Kidney (tissue), 14 donors: ENCODE data around the gene CCNY. TPM values are rescaled to one million over a fixed set of nuclear protein-coding genes. Genes with fewer than 3 reads are reported as not detected.
"Not testable (repeated sequence)": the region's sequence is repeated elsewhere in the genome, so short reads cannot be mapped to it uniquely, and the experiment has no call there.

Source experiments
- DNase-seq, 5 donors: peaks; one replicate each; pipeline ENCODE4 v3.0.0-alpha.2; 2013 to 2020
- FAIRE-seq: peaks from 2 replicates; lab custom pipeline; 2012; peaks lifted over from hg19 to GRCh38; lab: Jason Lieb, UNC
- H3K27ac ChIP-seq, 2 donors: one replicate each; pipeline ENCODE4 v1.7.0; 2013; ENCODE audit warnings: low read depth in 2 of 2, low read length in 2 of 2, inconsistent platforms in 1 of 2
- H3K27me3 ChIP-seq: one replicate; pipeline ENCODE4 v1.7.1; 2013; ENCODE audit warnings: low read length, inconsistent platforms; ENCODE audit not compliant: control insufficient read depth, insufficient read depth
- H3K36me3 ChIP-seq, 3 donors: one replicate each; pipeline versions ENCODE4 v1.7.0 to v1.7.1; 2013; ENCODE audit warnings: low read length in 3 of 3, control low read depth in 1 of 3, inconsistent platforms in 1 of 3; ENCODE audit not compliant: insufficient read depth in 3 of 3, control insufficient read depth in 2 of 3
- H3K4me1 ChIP-seq, 3 donors: one replicate each; pipeline versions ENCODE4 v1.7.0 to v1.7.1; 2013; ENCODE audit warnings: low read length in 3 of 3, inconsistent platforms in 1 of 3, low read depth in 1 of 3; ENCODE audit not compliant: control insufficient read depth in 2 of 3, insufficient read depth in 2 of 3
- H3K4me3 ChIP-seq, 3 donors: one replicate each; pipeline versions ENCODE4 v1.7.0 to v1.8.1; 2013; ENCODE audit warnings: low read length in 3 of 3, control low read depth in 1 of 3, inconsistent platforms in 1 of 3
- H3K9ac ChIP-seq, 3 donors: one replicate each; pipeline versions ENCODE4 v1.7.0 to v1.7.1; 2013; ENCODE audit warnings: low read length in 3 of 3, control low read depth in 1 of 3, inconsistent platforms in 1 of 3
- H3K9me3 ChIP-seq, 3 donors: one replicate each; pipeline versions ENCODE4 v1.7.0 to v1.7.1; 2013; ENCODE audit warnings: low read length in 3 of 3, control low read depth in 1 of 3, inconsistent platforms in 1 of 3; ENCODE audit not compliant: control insufficient read depth in 2 of 3, insufficient read depth in 1 of 3
- CTCF ChIP-seq: IDR thresholded peaks from 3 replicates; pipeline ENCODE4 v1.5.1; 2012; ENCODE audit warnings: mild to moderate bottlenecking, moderate library complexity, borderline replicate concordance; ENCODE audit not compliant: insufficient read depth; ENCODE audit errors: extremely low read depth
- intact Hi-C: fragments of 100-400 bp; cut with DNase I; formaldehyde crosslinking; loops from one replicate; pipeline ENCODE4 v1.11.1; 2022
- polyA plus RNA-seq: library from polyadenylated mRNA; stranded (reverse); fragments of 350-450 nt; fragmentation: Illumina TruSeq; extraction: RNeasy Lipid Tissue Mini Kit (QIAGEN cat#74804); gene quantifications from one replicate; pipeline ENCODE4 v1.2.3, GENCODE V29; 2014; ENCODE audit warnings: low read depth, low replicate concordance; ENCODE audit not compliant: insufficient read depth
- total RNA-seq: library from RNA; stranded (reverse); fragmentation: NEBNext Ultra II Directional; extraction: Animal tissue kit (Norgen Biotek cat#: 25700); gene quantifications from one replicate; pipeline ENCODE4 v1.2.1, GENCODE V29; 2021
- donor health status: control.
- donor health status: control.
- donor health status: control.
- donor health status: control.
- donor health status: control.
- donor health status: DM: yes; HTN: yes; CAD: no.
- donor health status: Normal renal cell carcinoma (clear cell type).

CCNY gene
- total and polyA plus RNA-seq, 2 donors from 2014 or later, result 45.6 to 77.2 TPM

- H3K9ac ChIP-seq, result no peak overlapping the region
- intact Hi-C loops, result no loop called here
- no peak for DNase-seq
- H3K36me3 ChIP-seq, result no peaks in the 10 kb centered on the region
- no peak for FAIRE-seq
- no peak overlapping the region for H3K27ac ChIP-seq
- no peak for TF ChIP-seq CTCF
- H3K9me3 ChIP-seq, result no peaks in the 10 kb centered on the region
- no peak overlapping the region for H3K4me3 ChIP-seq
- H3K27me3 ChIP-seq, result no peaks in the 10 kb centered on the region
- peaks cover 0 to 6% (median 4%) of the 10 kb centered on the region in 3 donors for H3K4me1 ChIP-seq
Measured at GRCh38 chr10:35516102-35516670, 179.9 kb downstream of the CCNY start.

GRCh38 chr10:35517431-35518181 lies 181.3 kb downstream of the CCNY start:
- H3K9ac ChIP-seq, result no peak overlapping the region
- DNase-seq (no peak), FAIRE-seq (no peak)
- H3K9me3 ChIP-seq, result no peaks in the 10 kb centered on the region
- no peaks in the 10 kb centered on the region for H3K36me3 ChIP-seq
- H3K4me3 ChIP-seq, result no peak overlapping the region
- no peaks in the 10 kb centered on the region for H3K27me3 ChIP-seq
- no peak for TF ChIP-seq CTCF
- intact Hi-C loops, result no loop called here
- H3K27ac ChIP-seq, result peak overlapping the region in 1 of 2 donors; percentile 7
- H3K4me1 ChIP-seq, result peaks cover 0 to 6% (median 0%) of the 10 kb centered on the region in 3 donors

- H3K4me3 ChIP-seq, H3K27ac ChIP-seq, DNase-seq, H3K4me1 ChIP-seq, H3K9me3 ChIP-seq, H3K9ac ChIP-seq, H3K36me3 ChIP-seq, H3K27me3 ChIP-seq, intact Hi-C loops, FAIRE-seq: not testable (repeated sequence)
Measured at GRCh38 chr10:35518187-35518586, 181.9 kb downstream of the CCNY start.

- Histone ChIP-seq H3K36me3 (no peaks in the 10 kb centered on the region), H3K4me3 (no peak overlapping the region), H3K9me3 (no peaks in the 10 kb centered on the region), H3K27me3 (no peaks in the 10 kb centered on the region), H3K9ac (no peak overlapping the region), H3K27ac (no peak overlapping the region), H3K4me1 (peaks cover 0 to 6% (median 0%) of the 10 kb centered on the region in 3 donors)
- TF ChIP-seq CTCF, result no peak
- no peak for FAIRE-seq
- intact Hi-C loops, result no loop called here
- DNase-seq, result no peak
Measured at GRCh38 chr10:35520996-35521395, 184.7 kb downstream of the CCNY start.
